ENCODE data around the gene RIN1.

RIN1 gene

DNA sequence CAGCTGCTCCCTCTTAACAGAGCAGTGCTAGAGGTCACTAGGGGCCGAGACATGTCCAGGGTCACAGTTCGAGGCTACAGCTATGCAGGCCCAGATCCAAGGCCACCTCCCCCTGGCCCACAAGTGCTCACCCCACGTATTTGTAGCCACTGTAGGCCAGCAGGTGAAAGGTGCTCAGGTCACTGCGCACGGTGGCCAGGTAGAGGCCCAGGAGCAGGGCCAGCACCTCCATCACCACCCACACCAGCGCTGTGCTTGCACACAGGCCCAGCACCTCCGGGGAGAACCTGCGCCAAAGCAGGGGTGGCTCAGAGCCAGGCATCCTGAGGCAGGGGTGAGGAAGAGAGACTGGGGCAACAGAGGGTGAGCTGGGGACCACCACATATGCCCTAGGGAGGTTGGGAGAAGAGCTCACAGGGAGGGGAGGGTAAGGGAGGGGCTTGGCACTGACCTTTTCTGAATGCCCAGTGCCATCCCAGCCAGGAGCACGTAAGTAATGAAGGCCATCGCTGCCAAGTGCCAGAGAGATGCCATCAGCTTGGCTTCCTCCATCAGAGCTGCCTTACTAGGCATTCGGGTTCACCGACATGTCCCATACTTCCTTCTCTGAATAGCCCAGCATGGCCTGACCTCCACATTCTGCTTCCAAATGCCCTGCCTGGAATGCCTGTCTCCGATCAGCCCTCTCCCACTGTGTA is 50.8 kb downstream of the RIN1 start:
- DNase-seq (ENCODE audit: low read depth), result no peak
- no peak overlapping the region for H3K4me3 ChIP-seq (ENCODE audit: low read depth, low read length)
- TF ChIP-seq, protein P1, sequence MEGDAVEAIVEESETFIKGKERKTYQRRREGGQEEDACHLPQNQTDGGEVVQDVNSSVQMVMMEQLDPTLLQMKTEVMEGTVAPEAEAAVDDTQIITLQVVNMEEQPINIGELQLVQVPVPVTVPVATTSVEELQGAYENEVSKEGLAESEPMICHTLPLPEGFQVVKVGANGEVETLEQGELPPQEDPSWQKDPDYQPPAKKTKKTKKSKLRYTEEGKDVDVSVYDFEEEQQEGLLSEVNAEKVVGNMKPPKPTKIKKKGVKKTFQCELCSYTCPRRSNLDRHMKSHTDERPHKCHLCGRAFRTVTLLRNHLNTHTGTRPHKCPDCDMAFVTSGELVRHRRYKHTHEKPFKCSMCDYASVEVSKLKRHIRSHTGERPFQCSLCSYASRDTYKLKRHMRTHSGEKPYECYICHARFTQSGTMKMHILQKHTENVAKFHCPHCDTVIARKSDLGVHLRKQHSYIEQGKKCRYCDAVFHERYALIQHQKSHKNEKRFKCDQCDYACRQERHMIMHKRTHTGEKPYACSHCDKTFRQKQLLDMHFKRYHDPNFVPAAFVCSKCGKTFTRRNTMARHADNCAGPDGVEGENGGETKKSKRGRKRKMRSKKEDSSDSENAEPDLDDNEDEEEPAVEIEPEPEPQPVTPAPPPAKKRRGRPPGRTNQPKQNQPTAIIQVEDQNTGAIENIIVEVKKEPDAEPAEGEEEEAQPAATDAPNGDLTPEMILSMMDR (IDR thresholded peaks at IDR 0.05; ENCODE audit: insufficient read depth, low read depth, low read length, missing control alignments), result no peak

- TF ChIP-seq, protein P1 (IDR thresholded peaks at IDR 0.05; ENCODE audit: insufficient read depth, low read depth, low read length, missing control alignments), result no peak
- H3K4me3 ChIP-seq (ENCODE audit: low read depth, low read length), result no peak overlapping the region
- no peak for DNase-seq (ENCODE audit: low read depth)
Observed at GRCh38 chr11:66284526-66285078, 51.6 kb downstream of the RIN1 start.

DNA sequence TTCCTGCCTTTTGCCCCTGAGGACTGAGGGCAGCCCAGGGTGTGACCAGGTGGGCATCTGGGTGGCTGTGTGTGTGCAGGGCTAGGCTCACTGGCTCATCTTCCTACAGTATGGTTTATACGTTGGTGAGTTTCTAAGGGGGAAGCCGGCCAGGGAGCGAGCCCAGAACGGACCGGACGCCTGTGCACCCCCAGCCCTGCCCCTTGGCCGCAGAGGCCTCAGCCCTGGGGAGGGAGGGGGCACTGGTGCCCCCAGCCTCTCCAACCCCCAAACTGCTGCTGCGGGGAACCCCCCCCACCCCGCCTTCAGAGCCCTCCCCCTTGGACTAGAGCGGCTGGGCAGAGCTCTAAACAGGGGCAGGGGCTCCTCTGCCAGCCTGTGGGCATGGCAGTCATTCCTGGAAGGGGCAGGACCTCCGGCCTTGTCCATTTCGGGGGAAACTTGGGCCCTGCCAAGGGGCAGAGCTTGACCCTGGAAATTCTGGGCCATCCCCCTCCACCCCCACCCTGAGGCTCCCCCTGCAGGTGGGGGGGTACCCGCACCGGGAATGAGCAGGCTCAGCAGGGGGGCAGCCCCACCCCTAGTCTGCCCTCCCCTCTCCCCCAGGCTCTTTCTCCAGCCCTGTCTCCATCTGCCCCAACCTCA is 52.7 kb downstream of the RIN1 start:
- TF ChIP-seq, protein P1 (IDR thresholded peaks at IDR 0.05; ENCODE audit: insufficient read depth, low read depth, low read length, missing control alignments), result no peak
- H3K4me3 ChIP-seq (ENCODE audit: low read depth, low read length), result no peak overlapping the region
- DNase-seq (ENCODE audit: low read depth), result no peak

DNA sequence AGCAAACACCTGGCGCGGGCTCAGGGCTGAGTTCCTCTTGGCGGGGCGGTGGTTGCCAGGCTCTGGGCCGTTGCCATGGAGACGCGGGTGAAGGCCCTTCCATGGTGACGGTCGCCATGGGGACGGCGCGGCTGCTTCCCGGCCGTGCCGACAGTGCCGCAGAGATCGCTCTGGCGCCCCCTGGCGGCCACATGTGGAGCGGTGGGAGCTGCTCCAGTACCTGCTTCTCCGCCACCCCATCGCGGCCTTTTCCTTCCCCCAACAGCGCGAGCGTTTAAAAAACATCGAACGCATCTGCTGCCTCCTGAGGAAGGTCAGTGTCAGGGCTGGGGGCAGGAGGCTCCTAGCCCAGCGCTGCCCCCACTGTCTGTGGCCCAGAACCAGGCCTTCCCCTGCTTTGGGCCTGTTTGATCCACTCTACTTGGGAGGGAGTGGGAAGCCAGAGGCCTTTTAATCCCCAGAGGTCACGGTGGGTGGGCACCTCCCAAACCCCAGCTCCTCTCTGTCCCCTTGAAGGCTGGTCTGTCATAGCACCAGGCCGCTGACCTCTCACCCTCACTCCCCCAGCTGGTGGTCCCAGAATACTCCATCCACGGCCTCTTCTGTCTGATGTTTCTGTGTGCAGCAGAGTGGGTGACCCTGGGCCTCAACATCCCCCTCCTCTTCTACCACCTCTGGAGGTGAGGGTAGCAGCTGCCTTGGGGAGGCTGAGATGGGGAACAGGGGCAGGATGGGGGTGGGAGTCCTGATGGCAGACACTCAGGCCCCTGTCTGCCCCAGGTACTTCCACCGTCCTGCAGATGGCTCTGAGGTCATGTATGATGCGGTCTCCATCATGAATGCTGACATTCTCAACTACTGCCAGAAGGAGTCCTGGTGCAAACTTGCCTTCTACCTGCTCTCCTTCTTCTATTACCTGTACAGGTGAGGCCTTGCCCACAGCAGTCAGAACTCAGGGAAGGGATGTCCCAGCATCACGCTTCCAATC is 53.5 kb downstream of the RIN1 start:
- TF ChIP-seq, protein P1 (IDR thresholded peaks at IDR 0.05; ENCODE audit: insufficient read depth, low read depth, low read length, missing control alignments), result peak; percentile 97
- no peak overlapping the region for H3K4me3 ChIP-seq (ENCODE audit: low read depth, low read length)
- DNase-seq (ENCODE audit: low read depth), result peak; percentile 99
